Uterus (tissue), 4 donors: ENCODE measurements around the gene EIF5AL1. TPM values are rescaled to one million over a fixed set of nuclear protein-coding genes. Genes with fewer than 3 reads are reported as not detected.
A peak's percentile ranks its signal among the peaks of the same experiment; 100 is the strongest.

Experiments
- DNase-seq, 2 donors: peaks; one replicate each; pipeline ENCODE4 v3.0.0-alpha.2; 2019 to 2020
- H3K27ac ChIP-seq, 2 donors: fragments of 200-600 bp; sonication (generic); 1 replicate in 1 of 2; 2 replicates in 1 of 2; pipeline ENCODE4 v1.5.1; 2016 to 2018
- H3K27me3 ChIP-seq, 2 donors: fragments of 200-600 bp; sonication (generic); one replicate each; pipeline ENCODE4 v1.5.1; 2018 to 2019; ENCODE audit warnings: control low read depth in 1 of 2
- H3K36me3 ChIP-seq, 2 donors: fragments of 200-600 bp; sonication (generic); one replicate each; pipeline ENCODE4 v1.5.1; 2019; ENCODE audit warnings: control low read depth in 1 of 2
- H3K4me1 ChIP-seq, 2 donors: fragments of 200-600 bp; sonication (generic); one replicate each; pipeline ENCODE4 v1.5.1; 2018 to 2019; ENCODE audit warnings: control low read depth in 1 of 2
- H3K4me3 ChIP-seq, 2 donors: fragments of 200-600 bp; sonication (generic); 1 replicate in 1 of 2; 2 replicates in 1 of 2; pipeline ENCODE4 v1.5.1; 2018 to 2019; ENCODE audit warnings: mild to moderate bottlenecking in 1 of 2
- H3K9me3 ChIP-seq, 2 donors: fragments of 200-600 bp; sonication (generic); one replicate each; pipeline ENCODE4 v1.5.1; 2019; ENCODE audit warnings: control low read depth in 1 of 2
- CTCF ChIP-seq, 4 experiments: fragments of 200-600 bp in 2 of 4; fragments of 450-650 bp in 2 of 4; sonication (generic) in 2 of 4; IDR thresholded peaks; one replicate each; pipeline ENCODE4 v1.5.1; 2016 to 2019; ENCODE audit warnings: antibody characterized with exemption in 4 of 4, mild to moderate bottlenecking in 2 of 4, moderate library complexity in 1 of 4
- POLR2A ChIP-seq, 2 donors: fragments of 450-650 bp; IDR thresholded peaks; one replicate each; pipeline ENCODE4 v1.6.1; 2016; ENCODE audit warnings: antibody characterized with exemption in 2 of 2, mild to moderate bottlenecking in 1 of 2, moderate library complexity in 1 of 2
- intact Hi-C: fragments of 100-400 bp; cut with DNase I; formaldehyde crosslinking; loops from one replicate; pipeline ENCODE4 v1.15.1; 2023; ENCODE audit warnings: low total_unique reads
- small RNA-seq: library from RNA; depleted of rRNA; stranded (forward); fragments of <200 nt; gene quantifications from one replicate; pipeline ENCODE3, GENCODE V24; 2016
- total RNA-seq, 4 donors: library from RNA; depleted of rRNA in 3 of 4; stranded (reverse); fragments of >200 nt in 3 of 4; gene quantifications; one replicate each; pipeline versions ENCODE4 v1.1.0 to v1.2.4, GENCODE V29; 2014 to 2023
- donor health status: DM: yes; HTN: yes; CAD: no.

EIF5AL1 gene
- total RNA-seq, 4 donors from 2014 or later = 0.14 to 0.29 (median 0.26) TPM; not detected in 1

DNA sequence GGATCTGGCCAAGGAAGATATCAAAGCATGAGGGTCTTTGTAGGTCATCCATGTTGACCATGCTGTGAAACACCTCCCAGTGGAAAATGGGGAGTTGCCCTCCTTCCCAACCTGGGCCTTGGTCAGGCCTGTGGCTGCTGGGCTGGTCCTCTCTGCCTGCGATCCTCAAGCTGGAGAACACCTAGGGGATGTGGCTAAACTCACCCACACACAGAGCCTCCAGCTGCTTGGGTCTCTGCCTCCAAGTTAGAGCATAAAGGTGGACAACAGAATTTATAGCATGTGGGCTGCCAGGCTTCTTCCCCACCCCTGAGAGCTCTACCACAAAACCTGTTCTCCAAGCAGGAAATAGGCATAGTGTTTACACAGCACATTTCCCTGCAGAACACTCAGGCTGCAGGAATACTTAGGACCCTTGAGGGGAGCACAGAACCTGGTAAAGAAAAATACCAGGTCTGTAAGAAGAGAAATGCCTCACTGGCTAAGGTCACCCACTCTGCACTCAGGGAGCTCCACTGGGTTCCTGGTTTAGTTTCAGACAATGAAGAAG is 47.9 kb downstream of the EIF5AL1 start, which contains the start of gene SFTPA2:
TSS of gene SFTPA2 (minus strand) at position 248 of the 550 bp plus-strand sequence. CDS start 924 bp downstream, outside the sequence.
- no peaks in the 10 kb centered on the region for H3K27me3 ChIP-seq
- no peaks in the 10 kb centered on the region for H3K4me1 ChIP-seq
- no peaks in the 10 kb centered on the region for H3K36me3 ChIP-seq
- no peak for TF ChIP-seq CTCF (IDR thresholded peaks at IDR 0.05)
- no peak for TF ChIP-seq POLR2A (IDR thresholded peaks at IDR 0.05)
- no peaks in the 10 kb centered on the region for H3K9me3 ChIP-seq
- no peak within 1 kb of the TSS for H3K4me3 ChIP-seq
- H3K27ac ChIP-seq = no peak within 1 kb of the TSS
- no peak for DNase-seq
- intact Hi-C loops = no loop called here

- no peak overlapping the region for H3K4me3 ChIP-seq
- intact Hi-C loops = no loop called here
- no peaks in the 10 kb centered on the region for H3K9me3 ChIP-seq
- no peaks in the 10 kb centered on the region for H3K4me1 ChIP-seq
- no peaks in the 10 kb centered on the region for H3K36me3 ChIP-seq
- H3K27me3 ChIP-seq = no peaks in the 10 kb centered on the region
- no peak overlapping the region for H3K27ac ChIP-seq
- DNase-seq = no peak
- TF ChIP-seq POLR2A (IDR thresholded peaks at IDR 0.05) = no peak
- no peak for TF ChIP-seq CTCF (IDR thresholded peaks at IDR 0.05)
Observed at GRCh38 chr10:79561257-79561656, 48.9 kb downstream of the EIF5AL1 start.

DNA sequence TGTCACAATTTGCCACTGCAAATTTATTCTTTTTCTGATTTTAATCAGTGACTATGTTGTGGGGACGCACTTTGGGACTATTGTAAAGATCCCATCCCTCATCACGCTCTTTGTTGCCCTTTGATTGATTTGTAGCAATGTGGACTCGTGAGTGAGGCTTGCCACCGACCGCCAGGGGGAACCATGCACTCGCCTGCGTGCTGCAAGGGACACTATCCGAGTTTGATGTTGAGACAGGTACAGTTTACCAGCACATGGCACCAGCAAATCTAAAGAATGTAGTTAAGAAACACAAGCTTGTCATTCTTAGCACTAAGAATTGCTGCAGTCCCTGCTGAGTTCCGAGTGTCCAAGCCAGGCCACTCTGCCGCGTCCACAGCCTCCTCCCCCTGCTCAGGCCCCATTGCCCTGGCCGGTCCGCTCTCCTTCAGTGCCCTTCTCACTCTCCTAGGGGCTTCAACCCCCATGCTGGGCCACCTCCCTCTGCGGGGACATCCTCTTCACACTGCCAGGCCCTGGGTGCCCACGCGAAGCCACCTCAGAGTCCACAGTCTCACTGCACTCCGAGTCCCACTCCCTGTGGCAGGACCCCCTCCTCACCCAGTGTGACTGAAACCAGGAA is 49.9 kb downstream of the EIF5AL1 start:
- H3K4me3 ChIP-seq = no peak overlapping the region

DNA sequence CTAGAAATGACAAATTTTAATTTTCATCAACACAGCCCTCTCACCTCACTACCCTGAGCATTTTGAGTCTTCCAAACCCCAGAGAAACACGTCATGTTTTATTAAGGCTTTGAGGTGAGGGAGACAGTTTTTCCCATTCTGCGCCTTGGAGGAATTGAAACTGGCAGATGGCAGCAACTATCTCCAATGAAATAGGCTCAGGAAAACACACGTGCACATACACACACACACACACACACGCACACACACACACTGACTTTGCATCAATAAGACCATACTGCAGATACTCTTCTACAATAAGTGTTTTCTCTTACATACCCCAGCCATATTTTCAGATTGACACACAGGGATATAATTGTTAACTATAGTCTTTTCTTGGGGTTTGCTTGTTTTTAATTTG is 51.1 kb downstream of the EIF5AL1 start:
- Histone ChIP-seq H3K36me3 (no peaks in the 10 kb centered on the region), H3K4me3 (no peak overlapping the region), H3K4me1 (no peaks in the 10 kb centered on the region), H3K27ac (no peak overlapping the region), H3K9me3 (no peaks in the 10 kb centered on the region), H3K27me3 (no peaks in the 10 kb centered on the region)
- intact Hi-C loops = no loop called here
- TF ChIP-seq CTCF (IDR thresholded peaks at IDR 0.05) (no peak), POLR2A (IDR thresholded peaks at IDR 0.05) (no peak)
- no peak for DNase-seq

More for the DNA sequence above, 49.9 kb downstream of the EIF5AL1 start:
- no peaks in the 10 kb centered on the region for H3K27me3 ChIP-seq
- intact Hi-C loops = no loop called here
- H3K9me3 ChIP-seq = no peaks in the 10 kb centered on the region
- no peaks in the 10 kb centered on the region for H3K4me1 ChIP-seq
- TF ChIP-seq POLR2A (IDR thresholded peaks at IDR 0.05) (no peak), CTCF (IDR thresholded peaks at IDR 0.05) (peak; percentile 40 to 66 (median 52))
- DNase-seq = peak in 1 of 2 donors; percentile 38
- no peak overlapping the region for H3K27ac ChIP-seq
- H3K36me3 ChIP-seq = no peaks in the 10 kb centered on the region

Small RNA genes lying within 50 kb of the gene (small RNA-seq; reads per million reads assigned to genes)
- gene BX248123.2 = not detected
- not detected for gene RPS12P18

Other genes with a start within 250 kb of the EIF5AL1 start
- 10 to 100 TPM in 3 of 4 donors, under 1 TPM in 1; 0.26 to 22.6 (median 12.7) TPM for gene PPIF, start 165.1 kb upstream of the EIF5AL1 start, total RNA-seq
- gene ZCCHC24, start 66.9 kb upstream of the EIF5AL1 start, total RNA-seq = 100 to 1,000 TPM in 1 of 4 donors, 10 to 100 TPM in 3; 32.8 to 122 (median 37.7) TPM
- gene SFTPA2, start 47.9 kb downstream of the EIF5AL1 start, total RNA-seq = under 1 TPM in 2 of 4 donors, not detected in 2; 0.21 to 0.43 TPM
- gene SFTPA1, start 98.4 kb downstream of the EIF5AL1 start, total RNA-seq = under 1 TPM in 1 of 4 donors, not detected in 3; 0.95 TPM
- gene NUTM2B, start 190.7 kb downstream of the EIF5AL1 start, total RNA-seq = 1 to 10 TPM in 1 of 4 donors, under 1 TPM in 1, not detected in 2; 0.41 to 1.3 TPM